Spleen (tissue), 11 donors: ENCODE results near the gene ARFGEF3. TPM values are rescaled to one million over a fixed set of nuclear protein-coding genes. Genes with fewer than 3 reads are reported as not detected.

Experiments
- DNase-seq: peaks from one replicate; pipeline ENCODE4 v3.0.0-alpha.2; 2020
- H3K27ac ChIP-seq, 8 donors: fragments of 200-600 bp; sonication (generic) in 7 of 8; 1 replicate in 4 of 8; 2 replicates in 4 of 8; pipeline versions ENCODE4 v1.5.0 to v1.8.0; 2016 to 2021; ENCODE audit warnings: inconsistent platforms in 4 of 8, mild to moderate bottlenecking in 4 of 8, moderate library complexity in 1 of 8
- H3K27me3 ChIP-seq, 7 donors: fragments of 200-600 bp; sonication (generic) in 6 of 7; replicated peaks in 1 of 7; 1 replicate in 4 of 7; 2 replicates in 3 of 7; pipeline versions ENCODE4 v1.5.0 to v1.8.0; 2016 to 2021; ENCODE audit warnings: inconsistent platforms in 3 of 7, mild to moderate bottlenecking in 1 of 7
- H3K36me3 ChIP-seq, 6 donors: fragments of 200-600 bp; sonication (generic) in 5 of 6; 1 replicate in 4 of 6; 2 replicates in 2 of 6; pipeline versions ENCODE4 v1.5.0 to v1.8.0; 2016 to 2021; ENCODE audit warnings: inconsistent platforms in 2 of 6
- H3K4me1 ChIP-seq, 6 donors: fragments of 200-600 bp; sonication (generic) in 5 of 6; 1 replicate in 3 of 6; 2 replicates in 3 of 6; pipeline versions ENCODE4 v1.5.0 to v1.8.0; 2016 to 2021; ENCODE audit warnings: inconsistent platforms in 3 of 6
- H3K4me3 ChIP-seq, 8 donors: fragments of 200-600 bp; sonication (generic) in 7 of 8; 1 replicate in 4 of 8; 2 replicates in 4 of 8; pipeline versions ENCODE4 v1.5.0 to v1.8.0; 2016 to 2021; ENCODE audit warnings: inconsistent platforms in 4 of 8, mild to moderate bottlenecking in 4 of 8, moderate library complexity in 2 of 8
- H3K9me3 ChIP-seq, 8 donors: fragments of 200-600 bp; sonication (generic) in 7 of 8; 1 replicate in 4 of 8; 2 replicates in 4 of 8; pipeline versions ENCODE4 v1.5.0 to v1.8.0; 2016 to 2021; ENCODE audit warnings: inconsistent platforms in 4 of 8
- POLR2A ChIP-seq, 3 donors: fragments of 450-650 bp; IDR thresholded peaks; one replicate each; pipeline ENCODE4 v1.5.1; 2017; ENCODE audit warnings: antibody characterized with exemption in 3 of 3, mild to moderate bottlenecking in 1 of 3
- POLR2AphosphoS5 ChIP-seq, 3 donors: sonication (generic); formaldehyde crosslinking; IDR thresholded peaks; one replicate each; pipeline ENCODE4 v1.5.1; 2017; ENCODE audit warnings: antibody characterized with exemption in 3 of 3
- WGBS, 5 donors: extraction: QIAGEN DNeasy Blood & Tissue Kit in 3 of 5; methylation state at CpG; one replicate each; pipeline versions ENCODE4 v1.1.5 to v1.1.7; 2013 to 2018; 5-methylcytosine and 5-hydroxymethylcytosine counted together
- intact Hi-C: fragments of 100-400 bp; cut with DNase I; formaldehyde crosslinking; loops from one replicate; pipeline ENCODE4 v1.15.0; 2023; ENCODE audit warnings: low total_unique reads
- polyA plus RNA-seq, 3 donors: library from polyadenylated mRNA; stranded (reverse); fragments of 200-250 nt; gene quantifications; one replicate each; pipeline ENCODE4 v1.2.1, GENCODE V29; 2013
- total RNA-seq, 7 donors: library from RNA; depleted of rRNA in 3 of 7; stranded (reverse); fragments of >200 nt in 3 of 7; fragmentation: NEBNext Ultra II Directional in 4 of 7; extraction: Animal tissue kit (Norgen Biotek cat#: 25700) in 4 of 7; gene quantifications; one replicate each; pipeline versions ENCODE4 v1.1.0 to v1.2.1, GENCODE V29; 2016 to 2021
- TF ChIP-seq, protein P1 (sequence below), 11 experiments: fragments of 200-600 bp in 7 of 11; fragments of 450-650 bp in 4 of 11; sonication (generic) in 4 of 11; IDR thresholded peaks in 8 of 11; conservative IDR thresholded peaks in 3 of 11; 1 replicate in 7 of 11; 2 replicates in 4 of 11; pipeline versions ENCODE4 v1.4.0 to v1.8.0; 2016 to 2021; ENCODE audit warnings: antibody characterized with exemption in 11 of 11, inconsistent platforms in 4 of 11, mild to moderate bottlenecking in 1 of 11
- donor health status: healthy with polysubstance abuse.
- donor health status: DM: no; HTN: no; CAD: no; lungs with moderate emphysema.
- donor health status: DM: no; HTN: no; CAD: no.
- donor health status: Bipolar disorder and iron deficiency.
- donor health status: healthy.
- donor health status: DM: no; HTN: no; CAD: no.
- donor health status: DM: yes; HTN: yes; CAD: no.

ARFGEF3 gene
- total and polyA plus RNA-seq, 10 donors, result 0.09 to 3.1 (median 1.7) TPM

DNA sequence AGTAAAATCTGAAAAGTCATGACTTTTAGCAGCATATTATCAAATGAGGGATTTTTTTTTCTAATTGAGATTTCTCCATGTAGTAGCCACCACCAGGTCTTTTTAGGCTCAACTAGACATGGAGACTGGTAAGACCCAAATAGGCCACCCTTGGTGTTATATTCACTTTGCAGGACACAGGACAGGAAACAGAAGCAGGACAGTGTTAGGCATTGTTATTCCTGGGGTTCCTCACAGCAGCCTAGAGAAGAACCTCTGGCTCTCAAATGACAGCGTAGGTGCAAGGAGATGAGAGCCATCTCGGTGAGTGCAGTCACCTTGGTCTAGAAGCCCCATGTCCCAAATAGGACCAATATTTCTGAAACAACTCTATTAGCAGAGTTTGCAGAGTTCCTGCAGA is 75.7 kb downstream of the ARFGEF3 start:
- Histone ChIP-seq H3K36me3 (no peaks in the 10 kb centered on the region), H3K9me3 (no peaks in the 10 kb centered on the region), H3K27ac (no peak overlapping the region), H3K27me3 (peaks cover 0 to 23% (median 0%) of the 10 kb centered on the region in 7 donors), H3K4me3 (no peak overlapping the region), H3K4me1 (no peaks in the 10 kb centered on the region)
- TF ChIP-seq, protein P1, sequence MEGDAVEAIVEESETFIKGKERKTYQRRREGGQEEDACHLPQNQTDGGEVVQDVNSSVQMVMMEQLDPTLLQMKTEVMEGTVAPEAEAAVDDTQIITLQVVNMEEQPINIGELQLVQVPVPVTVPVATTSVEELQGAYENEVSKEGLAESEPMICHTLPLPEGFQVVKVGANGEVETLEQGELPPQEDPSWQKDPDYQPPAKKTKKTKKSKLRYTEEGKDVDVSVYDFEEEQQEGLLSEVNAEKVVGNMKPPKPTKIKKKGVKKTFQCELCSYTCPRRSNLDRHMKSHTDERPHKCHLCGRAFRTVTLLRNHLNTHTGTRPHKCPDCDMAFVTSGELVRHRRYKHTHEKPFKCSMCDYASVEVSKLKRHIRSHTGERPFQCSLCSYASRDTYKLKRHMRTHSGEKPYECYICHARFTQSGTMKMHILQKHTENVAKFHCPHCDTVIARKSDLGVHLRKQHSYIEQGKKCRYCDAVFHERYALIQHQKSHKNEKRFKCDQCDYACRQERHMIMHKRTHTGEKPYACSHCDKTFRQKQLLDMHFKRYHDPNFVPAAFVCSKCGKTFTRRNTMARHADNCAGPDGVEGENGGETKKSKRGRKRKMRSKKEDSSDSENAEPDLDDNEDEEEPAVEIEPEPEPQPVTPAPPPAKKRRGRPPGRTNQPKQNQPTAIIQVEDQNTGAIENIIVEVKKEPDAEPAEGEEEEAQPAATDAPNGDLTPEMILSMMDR (IDR thresholded peaks at IDR 0.05 in 8 of 11, conservative IDR thresholded peaks at IDR 0.05 in 3 of 11), result no peak
- TF ChIP-seq POLR2AphosphoS5 (IDR thresholded peaks at IDR 0.05) (no peak), POLR2A (IDR thresholded peaks at IDR 0.05) (no peak)
- 81 to 93% (median 92%) methylated on average over 2 of the region's 2 CpGs for WGBS, 5 donors
- DNase-seq, result no peak
- intact Hi-C loops, result no loop called here

DNA sequence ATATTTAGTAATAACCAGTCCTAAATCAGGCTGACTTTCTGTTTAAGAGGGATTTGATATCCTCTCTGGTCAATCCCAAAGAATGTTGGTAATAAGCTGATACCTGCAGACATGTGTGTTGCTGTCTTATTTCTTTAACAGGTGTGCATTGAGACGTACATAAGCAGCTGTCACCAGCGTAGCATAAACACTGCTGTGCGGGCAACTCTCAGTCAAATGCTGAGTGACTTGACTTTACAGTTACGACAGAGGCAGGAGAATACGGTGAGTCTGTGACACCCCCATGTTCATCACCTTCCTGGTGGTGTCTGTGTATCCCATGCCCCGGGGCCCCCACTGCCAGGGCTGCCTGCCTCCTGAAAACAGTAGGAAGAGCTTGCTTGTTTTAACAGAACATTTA is 76.6 kb downstream of the ARFGEF3 start:
- TF ChIP-seq POLR2AphosphoS5 (IDR thresholded peaks at IDR 0.05) (no peak), POLR2A (IDR thresholded peaks at IDR 0.05) (no peak)
- TF ChIP-seq, protein P1 (IDR thresholded peaks at IDR 0.05 in 8 of 11, conservative IDR thresholded peaks at IDR 0.05 in 3 of 11), result no peak
- 88 to 93% (median 89%) methylated on average over 6 of the region's 6 CpGs for WGBS, 5 donors
- H3K27ac ChIP-seq, result no peak overlapping the region
- intact Hi-C loops, result no loop called here
- H3K36me3 ChIP-seq, result no peaks in the 10 kb centered on the region
- H3K27me3 ChIP-seq, result peaks cover 0 to 27% (median 0%) of the 10 kb centered on the region in 7 donors
- no peaks in the 10 kb centered on the region for H3K4me1 ChIP-seq
- no peaks in the 10 kb centered on the region for H3K9me3 ChIP-seq
- no peak overlapping the region for H3K4me3 ChIP-seq
- no peak for DNase-seq

DNA sequence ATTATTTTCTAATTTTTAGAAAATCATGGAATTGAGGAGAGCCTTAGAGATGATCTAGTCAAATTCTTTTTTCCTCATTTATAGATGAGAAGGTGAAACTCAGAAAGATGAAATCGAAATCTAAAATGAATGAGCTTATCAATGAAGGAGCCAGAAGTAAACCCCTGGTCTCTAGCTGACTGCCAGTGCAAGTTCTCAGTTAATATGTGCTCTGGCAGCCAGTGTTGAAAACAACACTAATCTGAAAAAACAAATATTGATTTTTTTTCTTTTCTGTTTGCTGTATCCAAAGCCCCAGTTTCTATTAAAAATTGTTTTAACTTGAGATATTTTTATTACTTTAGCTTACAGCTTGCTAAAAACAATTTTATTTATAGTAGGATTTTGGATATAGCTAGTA is 78.0 kb downstream of the ARFGEF3 start:
- no peak for TF ChIP-seq POLR2AphosphoS5 (IDR thresholded peaks at IDR 0.05)
- no peak for TF ChIP-seq POLR2A (IDR thresholded peaks at IDR 0.05)
- TF ChIP-seq, protein P1 (IDR thresholded peaks at IDR 0.05 in 8 of 11, conservative IDR thresholded peaks at IDR 0.05 in 3 of 11), result no peak
- no peak overlapping the region for H3K4me3 ChIP-seq
- H3K9me3 ChIP-seq, result no peaks in the 10 kb centered on the region
- no peaks in the 10 kb centered on the region for H3K4me1 ChIP-seq
- 71 to 89% (median 78%) methylated on average over 1 of the region's 1 CpG for WGBS, 5 donors
- H3K36me3 ChIP-seq, result no peaks in the 10 kb centered on the region
- H3K27me3 ChIP-seq, result peaks cover 0 to 19% (median 0%) of the 10 kb centered on the region in 7 donors
- H3K27ac ChIP-seq, result no peak overlapping the region
- intact Hi-C loops, result no loop called here
- no peak for DNase-seq

DNA sequence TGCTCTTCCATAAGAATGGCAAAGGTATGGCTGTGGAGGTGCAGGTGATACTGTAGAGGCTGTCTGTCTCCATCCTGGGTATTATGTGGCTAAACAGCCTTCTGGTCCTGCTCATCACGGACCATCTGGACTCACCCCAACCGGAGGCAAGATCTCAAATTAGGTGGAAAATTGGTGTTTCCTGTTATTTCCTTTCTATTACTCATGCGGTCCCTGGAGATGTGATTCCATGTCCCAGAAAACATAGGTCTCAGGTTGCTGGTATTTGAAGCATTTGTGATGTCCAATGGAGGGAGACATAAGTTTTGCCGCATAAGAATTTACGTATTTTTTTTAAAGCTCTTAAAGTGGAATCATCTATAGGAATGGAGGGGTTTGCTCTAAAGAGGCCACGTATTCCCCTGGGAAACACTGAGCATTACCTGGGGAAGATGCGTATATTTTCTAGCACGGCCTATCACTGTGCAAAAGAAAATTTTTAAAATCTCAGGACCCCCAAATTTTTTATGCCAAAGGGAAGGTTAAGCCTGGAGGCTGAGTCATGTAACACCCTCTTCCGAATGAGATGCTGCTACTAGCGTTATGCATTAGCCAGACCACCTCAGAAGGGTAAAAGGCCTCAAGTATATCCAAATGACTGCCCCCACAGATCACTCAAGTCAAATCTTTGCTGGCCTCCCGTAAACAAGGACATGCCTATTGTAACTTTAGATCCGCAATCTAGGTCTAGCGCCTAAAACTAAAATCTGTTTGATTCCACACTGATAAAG is 78.9 kb downstream of the ARFGEF3 start:
- whole genome bisulfite sequencing, 5 donors, result 86 to 93% (median 90%) methylated on average over 13 of the region's 13 CpGs
- Histone ChIP-seq H3K27me3 (peaks cover 0 to 19% (median 0%) of the 10 kb centered on the region in 7 donors), H3K4me3 (no peak overlapping the region), H3K9me3 (no peaks in the 10 kb centered on the region), H3K27ac (no peak overlapping the region), H3K4me1 (no peaks in the 10 kb centered on the region), H3K36me3 (no peaks in the 10 kb centered on the region)
- intact Hi-C loops, result no loop called here
- TF ChIP-seq, protein P1 (IDR thresholded peaks at IDR 0.05 in 8 of 11, conservative IDR thresholded peaks at IDR 0.05 in 3 of 11), result no peak
- TF ChIP-seq POLR2AphosphoS5 (IDR thresholded peaks at IDR 0.05) (no peak), POLR2A (IDR thresholded peaks at IDR 0.05) (no peak)
- DNase-seq, result no peak
